Brain microvascular endothelial cell (primary cell): Measurements from ENCODE around the gene SRRM1.
A peak's percentile ranks its signal among the peaks of the same experiment; 100 is the strongest.
"Not testable (repeated sequence)": the region's sequence is repeated elsewhere in the genome, so short reads cannot be mapped to it uniquely, and the experiment has no call there.

Experiments used
- DNase-seq: peaks from one replicate; pipeline ENCODE4 v3.0.0-alpha.2; 2020
- H3K27ac ChIP-seq: fragments of 250-450 bp; sonication (Bioruptor Pico); 2 replicates; pipeline ENCODE4 v1.5.1; 2020; ENCODE audit warnings: mild to moderate bottlenecking, moderate library complexity
- H3K27me3 ChIP-seq: fragments of 250-450 bp; sonication (Bioruptor Pico); replicated peaks from 2 replicates; pipeline ENCODE4 v1.5.1; 2020; ENCODE audit warnings: mild to moderate bottlenecking
- H3K36me3 ChIP-seq: fragments of 250-450 bp; sonication (Bioruptor Pico); replicated peaks from 2 replicates; pipeline ENCODE4 v1.5.1; 2020; ENCODE audit warnings: mild to moderate bottlenecking
- H3K4me3 ChIP-seq: 2 replicates; pipeline ENCODE4 v1.5.1; 2011; ENCODE audit warnings: low read depth, mild to moderate bottlenecking, control low read depth, low read length, moderate library complexity
- in situ Hi-C: cut with HindIII; loops from 2 replicates; pipeline ENCODE4 v1.10.0; 2017; ENCODE audit warnings: low sequenced_read_pairs, low pct_ligation_motif_present
- TF ChIP-seq, protein P1 (sequence below): IDR thresholded peaks from 2 replicates; pipeline ENCODE4 v1.5.1; 2011; ENCODE audit warnings: low read depth, mild to moderate bottlenecking, moderate library complexity, low read length, control low read depth, inconsistent platforms; ENCODE audit errors: missing control alignments

SRRM1 gene

DNA sequence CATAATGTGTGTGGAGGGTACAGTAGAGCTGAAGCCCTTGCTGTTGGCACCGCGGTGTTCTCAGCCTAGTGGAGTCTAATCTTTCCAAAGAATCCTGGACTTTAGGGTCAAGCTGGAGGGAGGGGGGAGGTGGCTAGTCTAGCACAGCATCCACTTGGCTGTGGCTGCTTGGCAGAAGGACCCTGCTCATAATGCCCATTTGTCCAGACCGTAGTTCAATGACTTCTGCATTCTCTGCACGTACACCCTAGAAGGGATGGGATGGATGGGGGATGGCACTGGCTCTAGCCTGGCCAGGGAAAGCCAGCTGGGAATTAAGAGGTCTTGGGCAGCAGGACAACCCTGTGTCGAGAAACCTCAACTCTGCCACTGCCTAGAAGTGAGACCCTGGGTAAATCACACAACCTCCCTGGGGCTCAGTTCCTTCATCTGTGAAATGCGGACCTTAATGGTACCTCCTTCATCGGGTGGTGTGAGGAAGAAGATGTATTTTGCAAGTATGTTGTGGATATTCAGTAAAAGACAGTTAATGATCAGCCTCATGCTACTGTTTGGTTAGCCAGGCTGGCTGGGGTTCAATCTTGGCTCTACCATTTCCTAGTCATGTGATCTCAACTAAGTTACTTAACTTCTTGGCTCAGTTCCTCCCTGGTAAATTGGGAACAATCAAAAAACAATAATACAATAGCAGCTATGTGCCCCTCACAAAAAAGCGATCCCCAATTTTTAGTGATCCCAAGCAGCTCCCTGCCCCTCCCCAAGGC lies 75.0 kb downstream of the SRRM1 start:
- H3K36me3 ChIP-seq: no peaks in the 10 kb centered on the region
- TF ChIP-seq, protein P1, sequence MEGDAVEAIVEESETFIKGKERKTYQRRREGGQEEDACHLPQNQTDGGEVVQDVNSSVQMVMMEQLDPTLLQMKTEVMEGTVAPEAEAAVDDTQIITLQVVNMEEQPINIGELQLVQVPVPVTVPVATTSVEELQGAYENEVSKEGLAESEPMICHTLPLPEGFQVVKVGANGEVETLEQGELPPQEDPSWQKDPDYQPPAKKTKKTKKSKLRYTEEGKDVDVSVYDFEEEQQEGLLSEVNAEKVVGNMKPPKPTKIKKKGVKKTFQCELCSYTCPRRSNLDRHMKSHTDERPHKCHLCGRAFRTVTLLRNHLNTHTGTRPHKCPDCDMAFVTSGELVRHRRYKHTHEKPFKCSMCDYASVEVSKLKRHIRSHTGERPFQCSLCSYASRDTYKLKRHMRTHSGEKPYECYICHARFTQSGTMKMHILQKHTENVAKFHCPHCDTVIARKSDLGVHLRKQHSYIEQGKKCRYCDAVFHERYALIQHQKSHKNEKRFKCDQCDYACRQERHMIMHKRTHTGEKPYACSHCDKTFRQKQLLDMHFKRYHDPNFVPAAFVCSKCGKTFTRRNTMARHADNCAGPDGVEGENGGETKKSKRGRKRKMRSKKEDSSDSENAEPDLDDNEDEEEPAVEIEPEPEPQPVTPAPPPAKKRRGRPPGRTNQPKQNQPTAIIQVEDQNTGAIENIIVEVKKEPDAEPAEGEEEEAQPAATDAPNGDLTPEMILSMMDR: no peak
- no peaks in the 10 kb centered on the region for H3K27me3 ChIP-seq
- no peak overlapping the region for H3K27ac ChIP-seq
- no peak for DNase-seq
- in situ Hi-C loops: no loop called here
- no peak overlapping the region for H3K4me3 ChIP-seq

DNA sequence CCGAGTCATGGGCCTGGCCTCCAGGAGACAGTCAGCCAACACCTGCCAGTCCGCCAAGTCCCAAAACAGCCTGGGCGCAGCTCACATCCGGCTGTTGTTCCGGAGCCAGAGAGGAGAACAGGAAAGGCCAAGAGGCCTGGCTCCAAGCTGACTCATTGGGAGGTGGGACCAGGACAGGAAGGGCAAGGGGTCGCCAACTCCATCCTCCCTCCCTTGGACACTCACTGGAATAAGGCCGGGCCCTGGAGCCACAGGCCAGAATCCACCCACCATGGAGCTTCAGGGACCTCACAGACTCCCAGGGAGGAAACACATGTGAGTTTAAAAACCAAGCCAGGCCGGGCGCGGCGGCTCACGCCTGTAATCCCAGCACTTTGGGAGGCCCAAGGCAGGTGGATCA lies 77.0 kb downstream of the SRRM1 start:
- TF ChIP-seq, protein P1: no peak
- no peaks in the 10 kb centered on the region for H3K36me3 ChIP-seq
- H3K27me3 ChIP-seq: no peaks in the 10 kb centered on the region
- peak overlapping the region; percentile 12 for H3K27ac ChIP-seq
- peak; percentile 57 for DNase-seq
- in situ Hi-C loops: no loop called here
- H3K4me3 ChIP-seq: no peak overlapping the region

DNA sequence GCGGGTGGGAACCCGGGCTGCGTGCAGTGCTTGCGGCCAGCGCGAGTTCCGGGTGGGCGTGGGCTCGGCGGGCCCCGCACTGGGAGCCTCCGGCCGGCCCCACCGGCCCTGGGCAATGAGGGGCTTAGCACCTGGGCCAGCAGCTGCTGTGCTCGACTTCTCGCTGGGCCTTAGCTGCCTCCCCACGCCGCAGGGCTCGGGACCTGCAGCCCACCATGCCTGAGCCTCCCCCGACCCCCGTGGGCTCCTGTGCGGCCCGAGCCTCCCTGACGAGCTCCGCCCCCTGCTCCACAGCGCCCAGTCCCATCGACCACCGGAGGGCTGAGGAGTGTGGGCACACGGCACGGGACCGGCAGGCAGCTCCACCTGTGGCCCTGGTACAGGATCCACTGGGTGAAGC lies 78.4 kb downstream of the SRRM1 start:
- H3K27ac ChIP-seq: no peak overlapping the region
- DNase-seq: no peak
- TF ChIP-seq, protein P1: no peak
- in situ Hi-C loops: no loop called here
- H3K4me3 ChIP-seq: no peak overlapping the region
- H3K36me3 ChIP-seq: no peaks in the 10 kb centered on the region
- no peaks in the 10 kb centered on the region for H3K27me3 ChIP-seq

DNA sequence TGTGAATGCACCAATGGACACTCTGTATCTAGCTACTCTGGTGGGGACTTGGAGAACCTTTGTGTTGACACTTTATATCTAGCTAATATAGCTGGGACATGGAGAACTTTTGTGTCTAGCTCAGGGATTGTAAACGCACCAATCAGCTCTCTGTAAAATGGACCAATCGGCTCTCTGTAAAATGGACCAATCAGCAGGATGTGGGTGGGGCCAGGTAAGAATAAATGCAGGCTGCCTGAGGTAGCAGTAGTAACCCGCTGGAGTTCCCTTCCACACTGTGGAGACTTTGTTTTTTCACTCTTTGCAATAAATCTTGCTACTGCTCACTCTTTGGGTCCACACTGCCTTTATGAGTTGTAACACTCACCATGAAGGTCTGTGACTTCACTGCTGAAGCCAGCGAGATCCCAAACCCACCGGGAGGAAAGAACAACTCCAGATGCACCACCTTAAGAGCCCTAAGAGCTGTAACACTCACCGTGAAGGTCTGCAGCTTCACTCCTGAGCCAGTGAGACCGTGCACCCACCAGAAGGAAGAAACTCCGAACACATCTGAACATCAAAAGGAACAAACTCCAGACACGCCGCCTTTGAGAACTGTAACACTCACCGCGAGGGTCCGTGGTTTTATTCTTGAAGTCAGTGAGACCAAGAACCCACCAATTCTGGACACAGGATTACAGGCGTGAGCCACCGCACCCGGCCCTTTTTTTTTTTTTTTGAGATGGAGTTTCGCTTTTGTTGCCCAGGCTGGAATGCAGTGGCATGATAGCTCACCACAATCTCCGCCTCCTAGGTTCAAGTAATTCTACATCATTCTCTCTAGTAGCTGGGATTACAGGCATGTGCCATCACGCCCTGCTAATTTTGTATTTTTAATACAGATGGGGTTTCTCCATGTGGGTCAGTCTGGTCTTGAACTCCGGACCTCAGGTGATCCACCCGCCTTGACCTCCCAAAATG lies 79.3 kb downstream of the SRRM1 start:
- DNase-seq, H3K27ac ChIP-seq, H3K4me3 ChIP-seq, H3K36me3 ChIP-seq, in situ Hi-C loops, H3K27me3 ChIP-seq: not testable (repeated sequence)
